OCI-LY3 (cell line): Measurements from ENCODE around the gene LRRC57.

Experiments
- H2AFZ ChIP-seq: fragments of 200-600, 300-600 bp; shearing (Covaris generic); 2 replicates; pipeline ENCODE4 v1.6.0; 2014; ENCODE audit warnings: antibody characterized with exemption, low read depth, low read length
- H3K27ac ChIP-seq: fragments of 200-600, 300-600 bp; sonication (generic); 2 replicates; pipeline ENCODE4 v1.5.1; 2014; ENCODE audit warnings: mild to moderate bottlenecking, low read length, moderate library complexity, mixed read lengths
- H3K27me3 ChIP-seq: fragments of 200-600, 300-600 bp; sonication (generic); 2 replicates; pipeline ENCODE4 v1.6.1; 2014; ENCODE audit warnings: low read depth, low read length, mixed read lengths
- H3K36me3 ChIP-seq: fragments of 200-600, 300-600 bp; sonication (generic); replicated peaks from 2 replicates; pipeline ENCODE3; 2014; ENCODE audit warnings: low read depth, low read length, mixed read lengths
- H3K4me1 ChIP-seq: fragments of 300-600, 200-600 bp; sonication (generic); 2 replicates; pipeline ENCODE4 v1.6.1; 2014; ENCODE audit warnings: low read length, mixed read lengths
- H3K4me2 ChIP-seq: fragments of 200-600, 300-600 bp; sonication (generic); 2 replicates; pipeline ENCODE4 v1.6.1; 2014; ENCODE audit warnings: low read length, mixed read lengths
- H3K4me3 ChIP-seq: fragments of 300-600, 200-600 bp; sonication (generic); 2 replicates; pipeline ENCODE4 v1.5.1; 2014; ENCODE audit warnings: antibody characterized with exemption, mild to moderate bottlenecking, low read length, moderate library complexity
- H3K79me2 ChIP-seq: fragments of 300-600, 200-600 bp; shearing (Covaris generic); 2 replicates; pipeline ENCODE4 v1.6.1; 2014; ENCODE audit warnings: mild to moderate bottlenecking, low read length, mixed read lengths
- H3K9ac ChIP-seq: fragments of 300-600, 200-600 bp; shearing (Covaris generic); 2 replicates; pipeline ENCODE4 v1.6.0; 2014; ENCODE audit warnings: mild to moderate bottlenecking, low read length, moderate library complexity
- H3K9me3 ChIP-seq: fragments of 200-600, 300-600 bp; shearing (Covaris generic); 2 replicates; pipeline ENCODE4 v1.6.1; 2014; ENCODE audit warnings: low read length, mixed read lengths; ENCODE audit not compliant: insufficient read depth
- H4K20me1 ChIP-seq: fragments of 200-600, 300-600 bp; sonication (generic); 2 replicates; pipeline ENCODE4 v1.6.1; 2016; ENCODE audit warnings: low read length, mixed read lengths; ENCODE audit not compliant: insufficient read depth
- EZH2phosphoT487 ChIP-seq: fragments of 200-600 bp; shearing (Covaris generic); IDR thresholded peaks from 2 replicates; pipeline ENCODE4 v1.6.1; 2018; ENCODE audit warnings: antibody characterized with exemption, mixed run types, low read depth
- TF ChIP-seq, protein P1 (sequence below): fragments of 200-600, 300-600 bp; sonication (generic); IDR thresholded peaks from 2 replicates; pipeline ENCODE4 v1.5.1; 2014; ENCODE audit warnings: antibody characterized with exemption, low read length, low read depth

LRRC57 gene

DNA sequence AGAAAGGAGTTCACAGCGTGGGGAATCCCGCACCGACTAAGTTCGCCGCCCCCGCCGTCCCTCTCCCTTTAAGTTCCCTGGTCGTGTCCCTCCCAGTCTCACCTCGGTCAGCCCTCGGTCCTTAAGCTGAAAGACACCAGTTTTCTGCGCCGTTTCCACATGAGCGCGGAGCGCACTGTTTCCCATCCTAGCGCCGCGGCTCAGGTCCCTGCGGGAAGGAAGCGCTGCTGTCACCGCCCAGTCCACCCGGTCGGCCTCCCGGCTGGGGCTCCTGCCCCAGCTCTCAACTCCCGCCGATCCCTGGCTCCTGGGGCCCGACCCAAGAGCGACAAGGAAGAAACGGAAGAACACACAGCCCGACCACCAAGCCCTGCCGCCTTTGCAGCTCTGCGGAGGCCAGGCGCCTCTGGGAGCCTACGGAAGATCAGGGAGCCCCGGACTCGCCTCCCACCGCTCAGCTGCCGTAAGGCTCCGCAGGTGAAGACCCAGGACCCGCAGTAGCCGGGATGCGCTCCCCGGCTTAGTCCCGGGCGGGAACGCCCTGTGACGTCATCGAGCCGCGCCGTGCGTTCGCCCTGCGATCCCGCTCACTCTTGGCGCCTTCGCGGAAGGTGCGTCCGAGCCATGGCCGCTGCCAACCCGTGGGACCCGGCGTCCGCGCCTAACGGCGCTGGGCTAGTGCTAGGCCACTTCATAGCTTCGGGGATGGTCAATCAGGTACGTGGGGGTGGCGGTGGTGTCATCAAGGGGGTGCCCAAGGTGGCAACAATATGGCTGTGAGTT is at the start of gene LRRC57, which contains the start of gene HAUS2:
Gene LRRC57 (minus strand): TSS at position 545 of the 783 bp plus-strand sequence. CDS start 359 bp downstream, at position 186.
Gene HAUS2 (plus strand): TSS at position 590 of the 783 bp plus-strand sequence. CDS start 35 bp downstream, at position 625.
- Histone ChIP-seq H4K20me1 (no peaks in the 10 kb centered on the region; the same call in 1 of the 2 replicates), H3K9me3 (no peaks in the 10 kb centered on the region), H3K79me2 (peaks cover 61% of the 10 kb centered on the region), H3K9ac (peak within 1 kb of the TSS; percentile 95), H3K4me3 (peak within 1 kb of the TSS; percentile 95), H3K4me1 (peaks cover 19% of the 10 kb centered on the region), H3K27me3 (no peaks in the 10 kb centered on the region), H3K36me3 (peaks cover 11% of the 10 kb centered on the region), H3K4me2 (peak within 1 kb of the TSS; percentile 97), H2AFZ (peak within 1 kb of the TSS; percentile 75), H3K27ac (peak within 1 kb of the TSS; percentile 51)
- TF ChIP-seq, protein P1, sequence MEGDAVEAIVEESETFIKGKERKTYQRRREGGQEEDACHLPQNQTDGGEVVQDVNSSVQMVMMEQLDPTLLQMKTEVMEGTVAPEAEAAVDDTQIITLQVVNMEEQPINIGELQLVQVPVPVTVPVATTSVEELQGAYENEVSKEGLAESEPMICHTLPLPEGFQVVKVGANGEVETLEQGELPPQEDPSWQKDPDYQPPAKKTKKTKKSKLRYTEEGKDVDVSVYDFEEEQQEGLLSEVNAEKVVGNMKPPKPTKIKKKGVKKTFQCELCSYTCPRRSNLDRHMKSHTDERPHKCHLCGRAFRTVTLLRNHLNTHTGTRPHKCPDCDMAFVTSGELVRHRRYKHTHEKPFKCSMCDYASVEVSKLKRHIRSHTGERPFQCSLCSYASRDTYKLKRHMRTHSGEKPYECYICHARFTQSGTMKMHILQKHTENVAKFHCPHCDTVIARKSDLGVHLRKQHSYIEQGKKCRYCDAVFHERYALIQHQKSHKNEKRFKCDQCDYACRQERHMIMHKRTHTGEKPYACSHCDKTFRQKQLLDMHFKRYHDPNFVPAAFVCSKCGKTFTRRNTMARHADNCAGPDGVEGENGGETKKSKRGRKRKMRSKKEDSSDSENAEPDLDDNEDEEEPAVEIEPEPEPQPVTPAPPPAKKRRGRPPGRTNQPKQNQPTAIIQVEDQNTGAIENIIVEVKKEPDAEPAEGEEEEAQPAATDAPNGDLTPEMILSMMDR, result no peak
- TF ChIP-seq EZH2phosphoT487, result no peak

DNA sequence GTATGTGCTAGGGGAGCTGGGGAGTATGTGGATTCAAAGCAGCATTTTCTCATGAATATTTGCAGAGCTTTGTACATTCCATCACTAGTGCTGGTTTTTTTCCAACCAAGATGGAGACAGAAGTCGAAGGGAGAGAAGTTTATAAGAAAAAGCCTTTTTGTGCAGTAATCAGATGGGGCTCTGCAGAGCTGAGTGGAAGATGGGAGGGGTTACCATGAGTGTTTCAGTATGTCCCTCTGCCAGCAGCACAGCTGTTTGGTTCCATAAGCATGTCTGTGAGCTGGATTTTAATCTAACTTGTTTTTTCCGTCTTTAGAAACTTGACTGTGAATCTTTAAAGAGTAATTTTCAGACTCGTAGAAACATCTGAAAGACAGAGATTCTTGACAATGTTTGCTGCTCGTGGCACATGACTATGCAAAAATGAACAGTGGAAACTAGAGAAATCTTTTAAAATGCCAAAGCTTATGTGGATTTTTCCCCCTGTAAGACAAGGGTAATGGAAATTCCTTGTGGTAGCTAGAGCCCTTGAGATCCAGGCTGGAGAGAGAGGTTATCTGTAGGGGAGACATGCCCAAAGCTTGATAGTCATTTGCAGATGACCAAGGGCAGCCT is 47.1 kb upstream of the LRRC57 start:
- TF ChIP-seq, protein P1, result no peak
- TF ChIP-seq EZH2phosphoT487, result no peak
- Histone ChIP-seq H3K9me3 (no peaks in the 10 kb centered on the region), H3K27me3 (no peaks in the 10 kb centered on the region), H3K79me2 (no peaks in the 10 kb centered on the region), H3K4me1 (no peaks in the 10 kb centered on the region), H2AFZ (no peak overlapping the region), H3K4me2 (no peak overlapping the region), H4K20me1 (no peaks in the 10 kb centered on the region), H3K27ac (no peak overlapping the region), H3K4me3 (no peak overlapping the region), H3K9ac (no peak overlapping the region), H3K36me3 (no peaks in the 10 kb centered on the region)

DNA sequence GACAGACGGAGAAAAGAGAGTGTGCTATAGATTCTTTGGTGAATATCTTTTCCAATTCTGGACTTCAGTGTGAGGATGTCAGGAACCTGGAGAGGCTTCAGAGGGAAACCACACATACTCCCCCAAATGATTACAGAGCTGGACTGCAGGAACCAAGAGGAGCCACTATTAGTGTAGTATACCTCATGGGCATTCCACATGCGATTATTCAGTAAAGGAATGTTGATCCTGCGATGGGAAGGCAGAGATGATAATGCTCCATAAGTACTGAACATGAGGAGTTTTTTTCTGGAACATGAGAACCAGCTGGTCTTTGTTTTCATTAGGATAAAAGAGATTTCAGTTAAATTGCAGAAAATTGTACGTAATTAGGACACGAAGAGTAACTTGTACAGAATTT is 45.5 kb upstream of the LRRC57 start:
- no peak overlapping the region for H3K27ac ChIP-seq
- no peak overlapping the region for H2AFZ ChIP-seq
- H3K9me3 ChIP-seq, result no peaks in the 10 kb centered on the region
- TF ChIP-seq, protein P1, result no peak
- TF ChIP-seq EZH2phosphoT487, result no peak
- no peaks in the 10 kb centered on the region for H3K79me2 ChIP-seq
- H4K20me1 ChIP-seq, result no peaks in the 10 kb centered on the region
- H3K36me3 ChIP-seq, result no peaks in the 10 kb centered on the region
- no peak overlapping the region for H3K9ac ChIP-seq
- no peaks in the 10 kb centered on the region for H3K4me1 ChIP-seq
- no peak overlapping the region for H3K4me3 ChIP-seq
- H3K4me2 ChIP-seq, result no peak overlapping the region
- H3K27me3 ChIP-seq, result no peaks in the 10 kb centered on the region

DNA sequence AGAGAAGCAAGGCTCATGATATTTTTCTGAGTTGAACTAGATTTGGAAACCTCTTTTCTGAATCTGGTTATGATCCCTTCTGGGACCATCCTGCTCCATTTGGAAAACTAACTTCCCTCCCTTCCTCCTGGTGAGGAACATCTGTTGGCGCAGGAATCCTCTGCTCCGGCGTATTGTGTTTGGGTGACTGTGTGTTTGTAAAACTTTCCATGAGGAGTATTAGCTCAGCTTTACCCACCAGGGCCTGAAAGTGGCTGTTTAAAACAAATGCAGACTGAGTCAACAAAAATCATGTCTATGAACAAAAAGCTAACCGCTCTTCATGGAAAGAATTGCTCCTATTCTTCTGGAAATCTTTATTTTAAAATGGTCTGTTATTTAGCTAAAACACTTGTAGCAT is 44.5 kb upstream of the LRRC57 start:
- H3K27me3 ChIP-seq, result no peaks in the 10 kb centered on the region
- no peaks in the 10 kb centered on the region for H3K79me2 ChIP-seq
- H3K9me3 ChIP-seq, result no peaks in the 10 kb centered on the region
- no peak overlapping the region for H3K4me2 ChIP-seq
- H4K20me1 ChIP-seq, result no peaks in the 10 kb centered on the region
- H3K36me3 ChIP-seq, result no peaks in the 10 kb centered on the region
- no peak overlapping the region for H3K4me3 ChIP-seq
- no peak overlapping the region for H3K27ac ChIP-seq
- no peaks in the 10 kb centered on the region for H3K4me1 ChIP-seq
- H2AFZ ChIP-seq, result no peak overlapping the region
- H3K9ac ChIP-seq, result no peak overlapping the region
- no peak for TF ChIP-seq EZH2phosphoT487
- TF ChIP-seq, protein P1, result no peak
